Breast epithelium (tissue), 4 donors: Measurements from ENCODE around the gene STIP1. TPM values are rescaled to one million over a fixed set of nuclear protein-coding genes. Genes with fewer than 3 reads are reported as not detected.

ENCODE experiments used
- DNase-seq, 2 donors: peaks; one replicate each; pipeline ENCODE4 v3.0.0-alpha.2; 2019; ENCODE audit warnings: low spot score in 2 of 2
- H3K27ac ChIP-seq, 2 donors: fragments of 200-600 bp; sonication (generic) in 1 of 2; one replicate each; pipeline ENCODE4 v1.5.1; 2016 to 2019; ENCODE audit warnings: mild to moderate bottlenecking in 1 of 2
- H3K27me3 ChIP-seq, 2 donors: fragments of 200-600 bp; sonication (generic) in 1 of 2; one replicate each; pipeline versions ENCODE4 v1.5.1 to v1.6.0; 2017 to 2019; ENCODE audit warnings: control low read depth in 1 of 2, mild to moderate bottlenecking in 1 of 2
- H3K36me3 ChIP-seq: fragments of 200-600 bp; one replicate; pipeline ENCODE4 v1.5.1; 2019
- H3K4me1 ChIP-seq, 2 donors: fragments of 200-600 bp; sonication (generic); one replicate each; pipeline ENCODE4 v1.5.1; 2016 to 2019; ENCODE audit warnings: control low read depth in 1 of 2
- H3K4me3 ChIP-seq, 3 donors: fragments of 200-600 bp; sonication (generic); 1 replicate in 2 of 3; 2 replicates in 1 of 3; pipeline ENCODE4 v1.5.1; 2016 to 2019; ENCODE audit warnings: mild to moderate bottlenecking in 3 of 3, moderate library complexity in 2 of 3
- H3K9me3 ChIP-seq, 2 donors: fragments of 200-600 bp; sonication (generic) in 1 of 2; one replicate each; pipeline ENCODE4 v1.5.1; 2016 to 2019; ENCODE audit warnings: control low read depth in 1 of 2
- POLR2A ChIP-seq: fragments of 450-650 bp; IDR thresholded peaks from one replicate; pipeline ENCODE4 v1.6.1; 2016; ENCODE audit warnings: antibody characterized with exemption, mild to moderate bottlenecking, moderate library complexity
- POLR2AphosphoS5 ChIP-seq, 3 donors: sonication (generic); formaldehyde crosslinking; IDR thresholded peaks; one replicate each; pipeline ENCODE4 v1.6.1; 2017; ENCODE audit warnings: antibody characterized with exemption in 3 of 3
- intact Hi-C: fragments of 100-400 bp; cut with DNase I; formaldehyde crosslinking; loops from one replicate; pipeline ENCODE4 v1.15.1; 2023; ENCODE audit warnings: low total_unique reads
- total RNA-seq, 3 donors: library from RNA; depleted of rRNA; stranded (reverse); fragments of >200 nt; gene quantifications; one replicate each; pipeline ENCODE4 v1.1.0, GENCODE V29; 2016
- TF ChIP-seq, protein P1 (sequence below), 3 donors: fragments of 450-650 bp; IDR thresholded peaks; one replicate each; pipeline ENCODE4 v1.5.1; 2016 to 2017; ENCODE audit warnings: antibody characterized with exemption in 3 of 3, mild to moderate bottlenecking in 3 of 3, moderate library complexity in 3 of 3

Gene STIP1
- total RNA-seq, 3 donors from 2014 or later, result 88.5 to 114 (median 106) TPM

DNA sequence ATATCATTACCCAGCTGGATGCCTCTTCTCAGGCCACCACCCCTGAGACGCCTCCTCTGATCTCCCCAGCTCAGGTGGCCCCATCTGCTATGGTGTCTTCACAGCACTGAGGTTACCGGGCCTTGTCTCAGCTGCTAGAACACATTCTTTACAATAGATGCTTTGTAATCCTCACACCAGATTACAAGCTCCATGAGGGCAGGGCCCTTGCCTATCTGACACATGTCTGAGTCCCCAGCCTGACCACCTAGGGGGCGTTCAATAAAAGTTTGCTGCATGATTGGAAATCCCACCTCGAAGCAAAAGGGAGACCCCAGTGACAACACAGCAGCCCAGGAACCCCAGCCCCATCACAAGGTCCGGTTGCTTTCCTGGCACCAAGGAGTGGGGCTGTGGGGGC, 22.0 kb upstream of the STIP1 start:
- H3K4me1 ChIP-seq, result peaks cover 0 to 4% of the 10 kb centered on the region in 2 donors
- H3K27ac ChIP-seq, result no peak overlapping the region
- intact Hi-C loops, result no loop called here
- no peaks in the 10 kb centered on the region for H3K9me3 ChIP-seq
- no peaks in the 10 kb centered on the region for H3K36me3 ChIP-seq
- H3K4me3 ChIP-seq, result no peak overlapping the region
- no peaks in the 10 kb centered on the region for H3K27me3 ChIP-seq
- DNase-seq, result no peak
- no peak for TF ChIP-seq POLR2A
- TF ChIP-seq, protein P1, sequence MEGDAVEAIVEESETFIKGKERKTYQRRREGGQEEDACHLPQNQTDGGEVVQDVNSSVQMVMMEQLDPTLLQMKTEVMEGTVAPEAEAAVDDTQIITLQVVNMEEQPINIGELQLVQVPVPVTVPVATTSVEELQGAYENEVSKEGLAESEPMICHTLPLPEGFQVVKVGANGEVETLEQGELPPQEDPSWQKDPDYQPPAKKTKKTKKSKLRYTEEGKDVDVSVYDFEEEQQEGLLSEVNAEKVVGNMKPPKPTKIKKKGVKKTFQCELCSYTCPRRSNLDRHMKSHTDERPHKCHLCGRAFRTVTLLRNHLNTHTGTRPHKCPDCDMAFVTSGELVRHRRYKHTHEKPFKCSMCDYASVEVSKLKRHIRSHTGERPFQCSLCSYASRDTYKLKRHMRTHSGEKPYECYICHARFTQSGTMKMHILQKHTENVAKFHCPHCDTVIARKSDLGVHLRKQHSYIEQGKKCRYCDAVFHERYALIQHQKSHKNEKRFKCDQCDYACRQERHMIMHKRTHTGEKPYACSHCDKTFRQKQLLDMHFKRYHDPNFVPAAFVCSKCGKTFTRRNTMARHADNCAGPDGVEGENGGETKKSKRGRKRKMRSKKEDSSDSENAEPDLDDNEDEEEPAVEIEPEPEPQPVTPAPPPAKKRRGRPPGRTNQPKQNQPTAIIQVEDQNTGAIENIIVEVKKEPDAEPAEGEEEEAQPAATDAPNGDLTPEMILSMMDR (IDR thresholded peaks at IDR 0.05), result no peak
- TF ChIP-seq POLR2AphosphoS5 (IDR thresholded peaks at IDR 0.05), result no peak

DNA sequence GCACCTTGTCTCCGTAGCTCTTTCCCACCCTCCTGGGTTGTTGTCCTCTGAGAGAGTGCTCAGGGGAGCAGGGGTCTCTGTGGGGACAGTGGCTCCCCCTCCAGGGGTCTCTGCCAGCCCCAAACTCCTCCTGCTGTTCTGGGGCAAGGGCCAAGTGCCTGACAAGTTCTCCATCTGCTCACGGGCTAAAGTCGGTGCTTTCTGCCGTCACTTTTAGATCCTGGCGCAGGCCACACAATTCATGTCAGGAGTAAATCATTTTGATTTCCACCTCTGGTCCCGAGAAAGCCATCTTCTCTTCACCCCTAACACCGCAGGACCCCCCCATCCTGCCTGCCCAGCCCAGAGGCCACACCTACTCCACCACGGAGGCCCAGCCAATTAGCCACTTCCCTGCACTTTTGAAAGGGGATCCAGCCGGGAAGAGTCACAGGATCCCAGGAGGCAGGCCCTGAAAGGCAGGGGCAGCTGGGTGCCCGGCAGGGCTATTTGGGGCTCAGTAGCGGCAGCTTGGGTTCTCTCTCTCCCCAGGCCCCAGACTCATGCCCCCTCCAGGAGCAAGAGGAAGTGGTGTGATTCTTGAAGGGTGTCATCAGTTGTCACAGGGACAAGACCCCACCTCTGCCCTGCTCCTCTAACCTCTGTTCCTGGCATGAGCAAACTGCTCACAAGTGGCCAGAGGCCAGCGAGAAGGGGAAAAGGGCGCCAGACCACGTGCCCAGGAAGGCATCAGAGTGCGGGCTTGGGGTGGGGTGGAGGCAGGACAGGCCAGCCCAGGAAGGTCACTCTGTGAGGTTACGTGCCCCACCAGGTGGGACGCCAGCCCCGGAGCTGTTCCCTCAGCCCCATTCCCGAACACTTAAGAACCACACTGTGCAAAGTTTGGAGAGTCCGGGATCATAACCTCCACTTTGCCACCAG, 21.3 kb upstream of the STIP1 start:
- Histone ChIP-seq H3K27ac (peak overlapping the region; percentile 17 to 92), H3K27me3 (no peaks in the 10 kb centered on the region), H3K4me1 (peaks cover 0 to 4% of the 10 kb centered on the region in 2 donors), H3K9me3 (no peaks in the 10 kb centered on the region), H3K36me3 (no peaks in the 10 kb centered on the region), H3K4me3 (peak overlapping the region; percentile 73 to 93 (median 85))
- intact Hi-C loops, result loop anchor here (5.0 kb wide), 1 partner anchor 242 kb away; no protein-coding TSS in a partner anchor
- DNase-seq, result no peak
- TF ChIP-seq, protein P1 (IDR thresholded peaks at IDR 0.05), result no peak
- TF ChIP-seq POLR2A (no peak), POLR2AphosphoS5 (IDR thresholded peaks at IDR 0.05) (no peak)

DNA sequence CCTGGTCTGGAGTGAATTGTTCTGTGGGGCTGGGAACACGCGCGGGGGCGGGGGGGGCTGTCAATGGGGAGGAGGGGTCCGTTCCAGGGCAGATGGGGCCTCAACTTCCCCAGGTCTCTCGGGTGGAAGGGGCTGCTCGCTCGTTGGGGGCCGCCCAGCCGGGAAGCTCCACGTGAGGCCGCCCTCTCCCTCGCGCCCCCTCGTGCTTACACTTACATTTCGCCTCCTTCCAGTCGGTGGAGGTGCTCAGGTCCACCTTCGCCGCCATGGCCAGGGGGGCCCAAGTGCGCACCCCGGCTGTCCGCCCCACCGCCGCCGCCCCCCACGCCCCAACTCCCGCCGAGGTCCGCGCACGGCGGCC, 20.5 kb upstream of the STIP1 start:
- Histone ChIP-seq H3K9me3 (no peaks in the 10 kb centered on the region), H3K36me3 (no peaks in the 10 kb centered on the region), H3K4me1 (peaks cover 0 to 4% of the 10 kb centered on the region in 2 donors), H3K4me3 (peak overlapping the region; percentile 73 to 93 (median 85)), H3K27ac (peak overlapping the region; percentile 79 to 92), H3K27me3 (no peaks in the 10 kb centered on the region)
- intact Hi-C loops, result loop anchor here (5.0 kb wide), 1 partner anchor 243 kb away; no protein-coding TSS in a partner anchor
- DNase-seq, result no peak
- TF ChIP-seq POLR2A (no peak), POLR2AphosphoS5 (IDR thresholded peaks at IDR 0.05) (no peak)
- TF ChIP-seq, protein P1 (IDR thresholded peaks at IDR 0.05), result no peak

DNA sequence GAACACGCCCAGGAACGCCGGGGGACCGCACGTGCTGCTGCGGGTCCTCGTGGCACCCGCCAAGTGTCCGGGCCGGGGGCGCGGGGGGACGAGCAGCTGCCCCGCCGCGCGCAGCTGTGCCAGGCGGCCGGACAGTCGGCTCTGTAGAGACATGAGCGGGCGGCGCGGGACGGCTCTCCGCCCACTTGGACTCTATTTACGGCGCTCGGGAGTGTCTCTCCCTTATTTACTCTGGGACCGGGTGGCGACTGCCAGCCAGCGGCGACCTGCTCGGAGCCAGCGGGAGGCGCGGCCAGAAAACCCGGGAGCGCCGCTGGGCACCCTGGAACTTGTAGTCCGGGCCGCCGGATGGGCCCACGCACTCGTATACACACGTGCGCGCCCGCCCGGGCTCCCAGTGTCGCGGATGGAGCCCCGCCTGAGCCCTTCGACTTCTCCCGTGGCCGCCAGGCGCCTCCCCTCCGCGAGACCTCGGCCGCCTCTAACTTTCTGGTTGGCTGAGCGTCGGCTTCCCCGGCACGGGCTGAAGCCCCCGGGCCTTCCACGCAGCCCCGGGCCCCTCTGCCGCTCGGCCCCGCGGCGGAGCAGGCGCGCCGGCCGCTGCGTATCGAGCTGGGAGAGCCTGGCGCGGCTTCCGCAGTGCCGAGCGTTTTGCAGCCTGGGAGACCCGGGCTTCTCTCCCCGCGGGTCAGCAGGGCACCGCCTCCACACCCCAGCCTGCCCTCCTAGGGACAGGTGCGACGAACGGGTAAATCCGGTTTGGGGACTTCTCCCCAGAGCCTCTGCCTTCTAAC, 19.9 kb upstream of the STIP1 start, which contains the start of gene MACROD1:
Gene MACROD1 (minus strand): TSS at position 272 of the 794 bp plus-strand sequence. CDS start 119 bp downstream, at position 153.
- Histone ChIP-seq H3K27me3 (no peaks in the 10 kb centered on the region), H3K36me3 (no peaks in the 10 kb centered on the region), H3K4me1 (peaks cover 0 to 4% of the 10 kb centered on the region in 2 donors), H3K4me3 (peak within 1 kb of the TSS; percentile 73 to 93 (median 85)), H3K9me3 (no peaks in the 10 kb centered on the region), H3K27ac (peak within 1 kb of the TSS; percentile 79 to 92)
- TF ChIP-seq POLR2A (no peak), POLR2AphosphoS5 (IDR thresholded peaks at IDR 0.05) (peak; percentile 35 to 76 (median 57))
- intact Hi-C loops, result loop anchor here (5.0 kb wide), 1 partner anchor 244 kb away; no protein-coding TSS in a partner anchor
- peak; percentile 91 to 95 for DNase-seq

DNA sequence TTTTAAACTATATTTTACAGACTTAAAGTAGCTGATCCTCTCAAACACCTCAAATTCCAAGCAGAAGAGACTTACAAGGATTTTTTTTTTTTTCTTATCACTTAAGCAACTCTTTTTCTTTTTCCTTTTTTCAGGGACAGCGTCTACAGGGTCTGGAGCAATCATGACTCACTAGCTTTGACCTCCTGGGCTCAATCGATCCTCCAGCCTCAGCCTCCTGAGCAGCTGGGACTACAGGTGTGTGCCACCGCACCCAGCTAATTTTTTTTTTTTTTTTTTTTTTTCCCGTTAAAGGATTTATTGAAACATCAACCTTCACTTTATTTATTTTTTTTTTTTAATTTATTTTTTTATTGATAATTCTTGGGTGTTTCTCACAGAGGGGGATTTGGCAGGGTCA, 15.6 kb upstream of the STIP1 start:
- Histone ChIP-seq H3K36me3 (no peaks in the 10 kb centered on the region), H3K4me1 (no peaks in the 10 kb centered on the region), H3K4me3 (no peak overlapping the region), H3K27me3 (no peaks in the 10 kb centered on the region), H3K27ac (no peak overlapping the region), H3K9me3 (peaks cover 0 to 6% of the 10 kb centered on the region in 2 donors)
- intact Hi-C loops, result no loop called here
- DNase-seq, result no peak
- TF ChIP-seq, protein P1 (IDR thresholded peaks at IDR 0.05), result no peak
- no peak for TF ChIP-seq POLR2AphosphoS5 (IDR thresholded peaks at IDR 0.05)
- TF ChIP-seq POLR2A, result no peak
